ENCODE data around the gene MAD1L1. TPM values are rescaled to one million over a fixed set of nuclear protein-coding genes. Genes with fewer than 3 reads are reported as not detected.
A peak's percentile ranks its signal among the peaks of the same experiment; 100 is the strongest.

Gene MAD1L1
- total RNA-seq, 1 experiment from 2014 or later = 184 TPM

DNA sequence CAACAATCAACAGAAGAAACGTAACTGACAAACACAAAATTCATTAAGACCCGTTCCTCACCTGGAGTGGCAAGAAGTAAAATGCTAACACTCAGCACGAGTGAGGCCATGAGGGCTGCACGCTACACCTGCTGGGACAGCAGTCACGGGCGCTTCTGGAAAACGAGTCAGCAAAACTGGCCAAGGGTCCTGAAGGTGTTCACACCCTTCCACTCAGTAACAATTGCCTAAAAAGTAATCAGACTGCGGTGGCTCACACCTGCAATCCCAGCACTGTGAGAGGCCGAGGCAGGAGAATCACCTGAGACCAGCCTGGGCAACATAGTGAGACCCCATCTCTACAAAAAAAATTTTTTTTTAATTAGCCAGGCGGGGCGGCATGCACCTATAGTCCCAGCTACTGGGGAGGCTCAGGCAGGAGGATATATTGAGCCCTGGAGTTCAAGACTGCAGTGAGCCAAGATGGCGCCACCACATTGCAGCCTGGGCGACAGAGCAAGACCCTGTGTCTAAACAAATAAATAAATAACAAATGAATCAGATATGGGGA, 199.1 kb downstream of the MAD1L1 start:
- no peak for DNase-seq (ENCODE audit: low read depth)

DNA sequence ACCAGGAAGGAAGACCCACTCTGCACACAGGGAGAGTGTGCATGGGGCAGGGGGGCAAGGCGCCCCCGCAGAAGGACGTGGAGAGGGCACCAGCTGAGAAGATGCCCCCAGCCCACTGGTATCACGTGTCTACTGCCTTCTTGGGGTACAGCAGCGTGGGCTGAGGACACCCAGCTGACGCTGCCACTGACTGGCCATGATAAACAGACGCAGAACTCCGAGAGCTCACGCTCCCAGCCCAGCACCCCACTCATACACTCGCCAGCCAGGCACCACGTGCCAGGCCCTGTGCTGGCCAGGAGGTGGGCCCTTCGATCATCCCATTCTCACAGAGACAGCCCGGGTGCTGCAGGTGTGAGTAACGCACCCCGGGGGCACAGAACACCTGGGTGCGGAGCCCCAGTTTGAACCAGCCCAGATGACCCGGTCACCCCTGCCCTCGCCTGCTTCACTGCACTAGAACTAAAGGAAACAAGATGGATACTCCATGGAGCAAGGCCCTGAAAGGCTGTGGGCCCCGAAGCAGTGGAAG, 199.8 kb downstream of the MAD1L1 start:
- DNase-seq (ENCODE audit: low read depth) = no peak

GRCh38 chr7:2032030-2032875, 200.5 kb downstream of the MAD1L1 start:
- DNase-seq (ENCODE audit: low read depth) = no peak

GRCh38 chr7:2031451-2031845, 201.3 kb downstream of the MAD1L1 start:
- DNase-seq (ENCODE audit: low read depth) = no peak

DNA sequence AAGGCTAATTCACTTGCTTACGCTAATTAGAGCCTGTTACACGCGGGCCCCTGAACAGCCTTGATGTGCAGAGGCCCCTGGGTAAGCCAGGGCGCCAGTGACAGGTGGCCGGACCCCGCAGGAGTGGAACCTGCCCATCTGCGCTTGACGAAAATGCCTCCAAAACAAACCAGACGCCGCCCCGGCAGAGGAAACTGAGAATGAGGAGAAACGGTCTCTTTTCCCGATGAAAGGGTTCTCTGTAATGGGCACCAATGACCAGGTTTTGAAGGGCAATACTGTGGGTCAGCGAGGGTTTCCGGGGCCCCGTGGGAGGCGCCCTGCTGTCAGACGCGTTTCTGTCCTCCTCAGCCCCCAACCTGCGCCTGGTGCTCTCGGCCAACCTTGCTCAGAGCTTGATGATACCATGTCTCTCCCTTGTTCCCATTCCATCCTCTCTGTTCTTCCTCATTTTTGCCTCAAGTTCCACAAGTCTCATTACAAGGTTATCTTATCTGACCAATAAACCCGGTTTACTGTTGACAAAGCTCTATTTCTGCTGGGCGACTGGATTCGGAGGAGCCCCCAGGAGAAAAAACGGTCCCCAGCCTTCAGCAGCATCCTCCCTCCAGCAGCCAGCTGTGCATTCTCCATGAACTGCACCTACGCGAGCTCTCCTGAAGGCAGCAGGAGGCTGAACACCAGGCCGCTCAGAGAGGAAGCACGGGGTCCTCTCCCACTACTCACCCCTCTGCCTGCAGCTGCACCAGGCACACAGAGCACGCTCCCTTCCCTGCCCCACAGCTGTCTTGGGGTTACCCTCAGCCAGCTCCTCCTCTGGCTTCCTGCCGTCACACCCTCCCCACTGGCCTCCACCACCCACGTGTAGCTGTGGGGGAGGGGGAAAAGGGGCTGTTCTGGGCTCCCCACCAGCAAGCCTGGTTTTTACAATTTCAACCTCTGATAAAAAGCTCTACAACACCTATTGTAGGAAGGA, 202.0 kb downstream of the MAD1L1 start:
- no peak for DNase-seq (ENCODE audit: low read depth)

GRCh38 chr7:2029936-2030335, 202.8 kb downstream of the MAD1L1 start:
- no peak for DNase-seq (ENCODE audit: low read depth)

DNA sequence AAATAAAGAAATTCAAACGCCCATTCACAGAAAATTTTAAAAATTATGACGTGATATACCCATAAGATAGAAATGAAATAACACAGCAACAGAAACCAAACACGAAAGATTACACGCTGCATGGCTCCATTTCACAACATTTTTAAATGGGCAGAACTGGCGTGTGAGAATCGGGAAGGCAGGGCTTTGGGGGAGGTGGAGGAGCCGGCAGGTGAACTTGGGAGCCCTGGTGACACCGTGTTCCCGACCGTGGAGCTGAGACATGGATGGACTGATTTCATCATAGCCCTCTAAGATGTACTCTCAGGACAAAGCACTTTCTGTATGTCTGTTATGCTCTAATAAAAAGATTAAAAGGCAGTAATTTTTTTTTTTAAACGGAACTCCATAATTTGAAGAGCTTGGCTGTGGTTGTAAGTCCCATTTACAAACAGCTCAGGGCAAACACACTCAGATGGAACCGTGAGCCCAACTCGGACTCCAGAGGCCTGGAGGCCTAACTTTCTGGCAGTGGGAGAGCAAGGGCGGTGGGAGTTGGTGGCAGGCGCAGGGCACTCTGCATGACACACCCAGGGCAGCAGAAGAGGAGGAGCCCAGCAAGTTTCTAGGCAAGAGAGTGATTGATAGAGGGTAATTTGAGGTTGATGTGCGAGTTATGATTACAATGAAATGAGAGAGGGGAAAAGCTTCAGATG, 203.4 kb downstream of the MAD1L1 start:
- no peak for DNase-seq (ENCODE audit: low read depth)

DNA sequence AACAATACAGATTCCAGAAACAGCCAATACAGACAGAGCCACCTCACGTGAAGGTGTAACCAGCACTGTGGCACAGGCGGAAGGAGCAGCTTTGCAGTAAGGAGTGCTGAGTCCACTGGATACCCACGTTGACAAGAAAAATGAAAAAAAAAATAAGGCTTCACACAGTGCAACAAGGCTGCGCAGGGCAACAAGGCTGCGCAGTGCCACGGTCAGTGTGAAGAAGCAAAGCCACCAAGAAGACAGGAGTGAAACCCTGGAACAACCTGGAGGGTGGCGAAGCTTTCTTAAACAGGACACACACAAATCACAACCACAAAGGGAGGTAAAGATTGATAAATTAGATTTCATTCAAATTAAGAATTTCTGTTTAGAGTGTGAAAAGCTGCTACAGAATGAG, 204.0 kb downstream of the MAD1L1 start:
- DNase-seq (ENCODE audit: low read depth) = no peak

DNA sequence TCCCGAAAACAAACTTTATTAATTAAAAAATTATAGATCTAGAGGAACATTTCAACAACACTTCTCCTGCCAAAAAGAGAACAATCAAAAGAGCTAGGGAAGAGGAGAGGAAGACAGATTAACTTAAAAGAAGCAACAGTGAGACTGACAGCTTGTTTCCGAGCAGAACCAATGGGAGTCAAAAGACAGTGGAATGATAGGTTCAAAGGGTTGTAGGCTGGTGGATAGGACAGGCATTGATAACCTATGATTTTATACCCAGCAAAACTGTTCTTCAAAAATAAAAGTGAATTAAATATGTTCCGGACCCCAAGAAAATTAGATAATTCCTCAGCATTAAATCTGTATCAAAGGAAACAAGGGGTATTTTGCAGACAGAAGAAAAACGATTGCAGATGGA, 207.6 kb downstream of the MAD1L1 start:
- DNase-seq (ENCODE audit: low read depth) = no peak

- no peak for DNase-seq (ENCODE audit: low read depth)
These were observed 208.2 kb downstream of the MAD1L1 start for GRCh38 chr7:2024567-2024918.

DNA sequence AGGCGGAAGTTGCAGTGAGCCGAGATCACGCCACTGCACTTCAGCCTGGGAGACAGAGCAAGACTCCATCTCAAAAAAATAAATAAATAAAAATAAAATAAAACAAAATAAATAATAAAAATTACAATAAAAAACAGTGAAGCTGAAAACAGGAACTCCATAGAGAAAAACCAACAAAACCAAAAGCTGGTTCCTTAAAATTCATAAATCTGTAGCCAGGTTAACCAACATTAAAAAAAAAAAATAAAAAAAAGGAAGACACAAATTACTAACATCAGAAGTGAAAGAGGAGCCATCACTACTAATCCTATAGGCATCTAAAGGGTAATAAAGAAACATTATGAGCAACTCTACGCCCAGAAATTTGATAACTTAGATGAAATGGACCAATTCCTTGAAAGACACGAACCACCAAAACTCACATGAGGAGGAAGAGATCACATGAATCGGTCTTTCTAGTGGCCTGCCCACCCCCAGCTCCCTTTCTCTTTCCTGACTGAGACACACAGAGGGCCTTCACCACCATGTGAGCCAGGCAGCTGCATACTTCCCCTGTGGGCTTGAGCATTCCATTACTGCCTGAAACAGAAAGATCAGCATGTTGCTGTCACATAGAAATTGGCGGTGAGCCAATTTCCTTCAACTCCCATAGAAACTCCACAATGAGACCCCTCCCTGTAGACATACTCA, 208.7 kb downstream of the MAD1L1 start:
- no peak for DNase-seq (ENCODE audit: low read depth)

- DNase-seq (ENCODE audit: low read depth) = no peak
These were observed 210.0 kb downstream of the MAD1L1 start for GRCh38 chr7:2022737-2023250.

DNA sequence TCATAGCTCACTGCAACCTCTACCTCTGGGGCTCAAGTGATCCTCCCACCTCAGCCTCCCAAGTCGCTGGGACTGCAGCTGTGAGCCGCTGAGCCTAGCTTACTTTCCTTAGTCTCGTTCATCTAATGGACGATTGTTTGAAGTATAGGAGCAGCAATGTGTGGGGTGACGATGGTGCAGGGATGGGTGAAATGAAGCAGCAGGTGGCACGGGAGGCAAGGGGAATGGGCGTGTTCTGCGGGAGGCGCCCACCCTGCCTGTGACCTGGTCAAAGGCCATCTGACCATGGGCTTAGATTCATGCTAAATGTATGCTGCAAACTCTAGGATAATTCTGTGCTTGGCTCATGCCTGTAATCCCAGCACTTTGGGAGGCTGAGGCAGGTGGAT, 210.7 kb downstream of the MAD1L1 start:
- no peak for DNase-seq (ENCODE audit: low read depth)

DNA sequence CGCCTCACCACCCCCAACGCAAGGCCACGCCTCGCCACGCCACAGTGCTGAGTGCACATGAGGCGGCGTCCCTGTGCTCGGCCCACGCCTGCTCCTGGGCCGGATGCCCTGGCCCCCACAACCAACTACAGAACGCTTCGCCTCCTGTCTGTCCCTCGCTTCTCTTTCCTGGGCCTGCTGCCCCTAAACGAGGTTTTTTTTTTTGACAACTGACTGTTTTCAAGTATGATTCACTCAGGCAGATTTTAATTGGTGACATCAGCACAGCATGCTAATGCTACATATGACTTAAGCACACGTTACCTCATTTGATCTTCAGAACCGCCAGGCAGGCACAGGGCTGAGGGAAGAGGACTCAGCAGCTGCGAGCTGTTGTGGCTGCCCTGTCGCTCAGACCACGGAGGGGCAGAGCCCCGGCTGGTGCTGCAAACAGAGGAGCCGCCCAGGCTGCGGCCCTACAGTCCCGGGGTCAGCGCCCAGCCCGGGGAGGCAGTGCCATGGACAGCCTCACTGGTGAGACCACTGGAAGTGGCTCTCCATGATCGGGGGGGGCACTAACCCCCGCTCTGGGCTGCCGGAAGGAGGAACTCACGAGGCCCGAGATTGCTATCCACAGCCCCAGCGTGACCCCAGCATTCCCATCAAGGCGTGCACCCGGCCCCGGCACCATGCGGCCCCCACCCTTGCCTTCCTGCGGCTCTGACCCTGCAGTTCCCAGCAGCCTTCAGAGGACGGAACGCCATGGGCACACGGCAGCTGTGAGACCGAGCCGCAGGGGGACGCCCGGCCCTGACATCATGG, 212.8 kb downstream of the MAD1L1 start:
- DNase-seq (ENCODE audit: low read depth) = peak; percentile 50

DNA sequence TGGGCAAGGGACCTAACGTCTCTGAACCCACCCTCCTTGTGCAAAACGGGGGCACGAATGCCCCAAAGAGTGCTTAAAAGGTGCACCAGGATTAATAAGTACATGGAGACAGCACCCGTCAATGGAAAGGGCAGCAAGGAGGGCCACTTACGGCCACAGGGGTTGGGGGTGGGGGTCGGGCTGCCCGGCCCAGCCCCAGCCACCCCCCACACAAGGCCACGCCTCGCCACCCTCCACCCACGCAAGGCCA, 213.4 kb downstream of the MAD1L1 start:
- no peak for DNase-seq (ENCODE audit: low read depth)

DNA sequence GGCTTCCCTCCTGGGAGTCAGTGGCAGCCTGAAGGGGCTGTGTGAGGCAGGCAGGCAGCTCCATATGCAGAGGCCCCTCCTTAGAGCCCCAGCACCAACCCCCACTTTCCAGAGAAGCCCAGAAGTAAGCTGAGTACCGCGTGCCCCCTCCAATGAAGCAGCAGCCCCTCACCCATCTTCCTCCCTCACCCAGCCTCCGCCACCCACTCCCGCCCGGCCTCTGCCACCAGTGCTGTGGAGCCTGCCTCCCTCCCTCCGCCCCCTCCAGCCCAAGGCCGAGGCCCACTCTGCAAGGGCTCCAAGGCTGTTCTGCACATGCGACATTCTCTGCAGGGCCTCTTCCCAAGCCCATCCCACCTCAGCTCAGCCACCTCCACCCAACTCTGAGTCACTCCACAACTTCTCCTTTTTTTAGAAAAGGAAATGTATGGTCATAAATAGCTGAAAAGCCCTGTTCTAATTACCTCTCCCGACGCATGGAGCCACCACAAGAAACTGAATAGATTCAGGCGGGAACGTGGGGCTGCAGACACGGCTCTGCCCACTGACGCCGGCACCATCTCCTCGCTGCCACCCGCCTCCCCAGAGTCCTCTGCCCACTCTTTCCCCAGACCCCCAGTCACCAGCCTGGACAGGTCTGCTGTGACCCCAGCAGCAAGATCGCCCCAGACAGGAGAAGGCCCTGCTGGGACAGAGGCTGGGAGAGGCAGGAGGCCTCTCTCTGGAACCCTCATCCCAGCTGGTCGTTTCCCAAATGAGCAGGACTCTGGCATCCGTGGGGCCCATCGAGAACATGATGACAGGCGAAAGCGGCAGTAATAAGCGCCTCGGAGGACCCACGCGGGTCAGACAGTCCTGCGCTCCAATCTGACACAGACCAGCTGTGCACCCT, 213.9 kb downstream of the MAD1L1 start:
- peak; percentile 77 for DNase-seq (ENCODE audit: low read depth)

DNA sequence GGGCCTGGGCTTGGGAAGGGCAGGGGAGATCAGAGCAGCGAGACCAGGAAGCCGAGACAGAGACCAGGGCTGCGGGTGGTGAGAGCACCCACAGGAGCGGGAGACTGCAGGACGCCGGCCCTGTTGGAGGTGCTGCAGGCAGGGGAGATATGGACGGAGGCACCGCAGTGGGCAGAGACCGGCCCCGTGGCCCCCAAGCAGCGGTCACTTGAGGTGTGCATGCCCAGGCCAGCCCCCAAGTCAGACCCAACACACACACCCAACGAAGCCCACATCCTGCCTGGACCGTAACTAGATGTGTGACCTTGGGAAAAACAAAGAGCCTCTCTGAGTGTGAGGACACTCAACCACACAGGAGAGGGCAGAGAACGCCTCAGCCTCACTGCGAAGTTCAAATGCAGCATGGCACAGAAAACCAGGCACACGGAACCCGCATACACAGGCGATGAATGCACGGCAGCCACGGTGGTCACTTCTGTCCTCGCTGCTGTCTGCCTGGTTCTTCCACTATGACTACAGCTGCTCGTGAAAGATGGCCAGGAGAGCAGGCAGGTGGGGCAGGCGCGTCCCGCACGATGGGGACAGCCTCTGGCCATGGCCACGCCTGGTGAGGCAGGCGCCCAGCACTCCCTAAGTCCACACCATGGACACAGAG, 214.7 kb downstream of the MAD1L1 start:
- DNase-seq (ENCODE audit: low read depth) = no peak

DNA sequence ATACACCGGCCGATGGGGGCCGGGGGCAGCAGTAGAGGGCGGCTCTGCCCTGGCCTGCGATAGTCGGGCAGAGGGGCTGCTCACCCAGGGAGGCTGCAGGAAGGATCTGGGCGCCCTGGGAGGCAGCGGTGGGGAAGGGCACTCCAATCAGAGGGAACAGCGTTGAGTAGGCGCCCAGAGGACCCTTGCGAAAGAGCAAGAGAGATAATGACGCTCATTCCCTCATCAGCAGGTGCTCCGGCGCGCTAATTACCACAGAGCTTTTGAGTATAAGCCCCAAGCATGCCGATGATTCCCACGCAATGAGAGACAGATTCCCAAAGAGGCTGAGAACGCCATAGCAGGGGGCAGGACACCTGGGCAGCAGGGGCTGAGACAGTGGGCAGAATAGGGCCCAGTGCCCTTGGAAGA, 215.3 kb downstream of the MAD1L1 start:
- no peak for DNase-seq (ENCODE audit: low read depth)

All from HT1080 (cell line).